ENCODE measurements around the gene OPN1SW.

GRCh38 chr7:128818694-128819093, 43.1 kb upstream of the OPN1SW start:
- TF ChIP-seq CTCF (IDR thresholded peaks at IDR 0.05) (no peak), POLR2A (IDR thresholded peaks at IDR 0.05) (no peak)

All from esophagus squamous epithelium (tissue), 4 donors.